Jurkat, Clone E6-1 (cell line): ENCODE measurements around the gene CLCN6. TPM values are rescaled to one million over a fixed set of nuclear protein-coding genes. Genes with fewer than 3 reads are reported as not detected.

ENCODE experiments used
- DNase-seq: peaks from one replicate; pipeline ENCODE4 v3.0.0-alpha.2; 2011; ENCODE audit warnings: low read depth, low spot score
- H3K4me3 ChIP-seq: 2 replicates; pipeline ENCODE4 v1.5.1; 2011; ENCODE audit warnings: mild to moderate bottlenecking, low read length, control low read depth, moderate library complexity
- polyA plus RNA-seq: library from polyadenylated mRNA; unstranded; fragments of >200 nt; gene quantifications from one replicate; pipeline ENCODE4 v1.2.1, GENCODE V29; 2012; ENCODE audit warnings: missing spikeins; ENCODE audit not compliant: insufficient read length, insufficient read depth

Gene CLCN6, protein sequence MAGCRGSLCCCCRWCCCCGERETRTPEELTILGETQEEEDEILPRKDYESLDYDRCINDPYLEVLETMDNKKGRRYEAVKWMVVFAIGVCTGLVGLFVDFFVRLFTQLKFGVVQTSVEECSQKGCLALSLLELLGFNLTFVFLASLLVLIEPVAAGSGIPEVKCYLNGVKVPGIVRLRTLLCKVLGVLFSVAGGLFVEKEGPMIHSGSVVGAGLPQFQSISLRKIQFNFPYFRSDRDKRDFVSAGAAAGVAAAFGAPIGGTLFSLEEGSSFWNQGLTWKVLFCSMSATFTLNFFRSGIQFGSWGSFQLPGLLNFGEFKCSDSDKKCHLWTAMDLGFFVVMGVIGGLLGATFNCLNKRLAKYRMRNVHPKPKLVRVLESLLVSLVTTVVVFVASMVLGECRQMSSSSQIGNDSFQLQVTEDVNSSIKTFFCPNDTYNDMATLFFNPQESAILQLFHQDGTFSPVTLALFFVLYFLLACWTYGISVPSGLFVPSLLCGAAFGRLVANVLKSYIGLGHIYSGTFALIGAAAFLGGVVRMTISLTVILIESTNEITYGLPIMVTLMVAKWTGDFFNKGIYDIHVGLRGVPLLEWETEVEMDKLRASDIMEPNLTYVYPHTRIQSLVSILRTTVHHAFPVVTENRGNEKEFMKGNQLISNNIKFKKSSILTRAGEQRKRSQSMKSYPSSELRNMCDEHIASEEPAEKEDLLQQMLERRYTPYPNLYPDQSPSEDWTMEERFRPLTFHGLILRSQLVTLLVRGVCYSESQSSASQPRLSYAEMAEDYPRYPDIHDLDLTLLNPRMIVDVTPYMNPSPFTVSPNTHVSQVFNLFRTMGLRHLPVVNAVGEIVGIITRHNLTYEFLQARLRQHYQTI
- polyA plus RNA-seq, result 10.8 TPM

DNA sequence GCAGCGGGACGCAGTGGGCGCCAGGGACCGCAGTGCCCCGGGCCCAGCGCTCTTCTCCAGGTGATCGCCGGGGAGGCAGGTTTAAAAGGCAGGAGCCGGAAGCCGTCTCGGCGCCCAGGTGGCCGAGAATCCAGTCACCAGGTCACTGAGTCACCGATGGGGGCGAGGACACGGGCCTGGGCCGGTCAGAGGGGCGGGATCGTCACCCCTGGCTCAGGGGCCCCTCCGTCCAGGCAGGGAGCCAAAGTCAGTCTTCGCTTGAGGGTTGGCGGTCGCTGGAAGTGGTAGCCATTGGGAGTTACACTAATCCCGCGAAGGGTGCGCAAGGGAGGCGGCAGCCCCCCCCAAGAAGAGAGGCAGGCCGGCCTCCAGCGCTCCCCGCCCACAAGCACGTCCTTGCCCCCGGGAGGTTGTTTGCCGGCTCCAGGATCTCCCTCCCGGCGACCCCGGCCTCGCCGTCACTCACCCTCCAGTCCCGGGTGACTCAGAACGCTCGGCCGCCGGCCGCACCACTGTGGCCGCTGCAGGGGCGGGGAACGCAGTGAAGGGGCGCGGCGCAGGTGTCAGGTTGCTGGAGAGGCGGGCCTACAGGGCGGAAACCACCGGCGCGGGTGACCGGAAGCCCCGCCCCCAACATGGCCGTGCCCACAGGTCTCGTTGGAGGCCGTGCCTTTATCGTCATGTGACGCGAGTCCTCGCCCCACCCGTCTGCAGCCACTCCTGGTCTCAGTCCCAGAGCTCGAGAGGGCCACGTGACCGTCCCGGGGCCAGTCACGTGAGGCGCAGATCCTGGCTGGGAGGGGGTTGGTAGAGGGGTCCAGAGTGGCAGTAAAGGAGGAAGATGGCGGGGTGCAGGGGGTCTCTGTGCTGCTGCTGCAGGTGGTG is at the start of gene CLCN6, which contains the start of gene MTHFR:
TSS of gene CLCN6 (plus strand) at position 770 of the 885 bp plus-strand sequence. CDS start at position 842, 72 bp downstream.
TSS of gene MTHFR (minus strand) at position 543 of the 885 bp plus-strand sequence. CDS start 2,848 bp downstream, outside the sequence.
- peak within 1 kb of the TSS; percentile 92 for H3K4me3 ChIP-seq
- DNase-seq, result peak; percentile 97

DNA sequence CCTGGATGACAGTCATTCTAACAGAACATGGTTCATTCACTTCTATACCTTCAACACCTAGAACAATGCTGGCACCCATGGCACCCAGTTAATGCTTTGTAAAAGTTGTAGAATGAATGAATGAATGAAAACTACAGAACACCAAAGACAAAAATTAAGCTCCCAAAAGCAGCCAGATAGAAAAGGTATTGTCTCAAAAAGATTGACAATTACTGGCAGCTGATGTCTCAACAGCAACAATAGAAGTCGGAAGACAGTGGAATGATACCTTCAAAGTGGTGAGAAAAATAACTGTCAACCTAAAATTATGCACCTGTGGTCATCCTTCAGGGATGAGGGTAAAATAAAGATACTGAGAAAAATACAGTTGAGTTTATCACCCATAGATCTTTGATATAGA is 48.9 kb upstream of the CLCN6 start:
- H3K4me3 ChIP-seq, result no peak overlapping the region
- DNase-seq, result no peak

DNA sequence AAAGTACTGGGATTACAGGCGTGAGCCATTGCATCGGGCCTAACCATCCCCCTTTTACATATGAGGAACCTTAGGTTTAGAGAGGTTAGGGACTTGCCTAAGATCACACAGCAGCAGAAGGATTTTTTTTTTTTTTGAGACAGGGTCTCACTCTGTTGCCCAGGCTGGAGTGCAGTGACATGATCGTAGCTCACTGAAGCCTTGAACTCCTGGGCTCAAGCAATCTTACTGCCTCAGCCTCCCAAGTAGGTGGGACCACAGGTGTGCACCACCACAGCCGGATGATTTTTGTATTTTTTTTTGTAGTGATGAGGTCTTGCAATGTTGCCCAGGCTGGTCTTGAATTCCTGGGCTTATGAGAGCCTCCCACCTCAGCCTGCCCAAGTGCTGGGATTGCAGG is 46.2 kb upstream of the CLCN6 start:
- no peak overlapping the region for H3K4me3 ChIP-seq
- DNase-seq, result no peak

DNA sequence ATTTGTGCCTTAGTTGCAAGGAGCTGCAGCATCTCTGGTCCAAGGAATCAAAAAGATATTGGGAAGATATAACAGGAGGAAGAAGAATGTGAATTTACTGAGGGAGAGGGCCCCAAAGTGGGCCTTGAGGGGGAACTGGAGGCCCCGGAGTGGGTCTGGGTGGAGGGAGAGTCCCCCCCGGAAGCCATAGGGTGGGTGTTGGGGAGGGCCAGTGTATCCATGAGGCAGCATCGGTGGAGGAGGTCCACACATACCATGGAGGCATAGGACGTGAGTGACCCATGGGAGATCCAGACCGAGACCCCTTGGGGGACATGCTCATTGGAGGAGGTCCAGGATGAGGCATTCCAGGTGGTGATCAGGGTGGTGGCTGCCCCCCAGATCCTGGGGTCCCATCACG is 44.7 kb upstream of the CLCN6 start:
- no peak for DNase-seq
- H3K4me3 ChIP-seq, result no peak overlapping the region

DNA sequence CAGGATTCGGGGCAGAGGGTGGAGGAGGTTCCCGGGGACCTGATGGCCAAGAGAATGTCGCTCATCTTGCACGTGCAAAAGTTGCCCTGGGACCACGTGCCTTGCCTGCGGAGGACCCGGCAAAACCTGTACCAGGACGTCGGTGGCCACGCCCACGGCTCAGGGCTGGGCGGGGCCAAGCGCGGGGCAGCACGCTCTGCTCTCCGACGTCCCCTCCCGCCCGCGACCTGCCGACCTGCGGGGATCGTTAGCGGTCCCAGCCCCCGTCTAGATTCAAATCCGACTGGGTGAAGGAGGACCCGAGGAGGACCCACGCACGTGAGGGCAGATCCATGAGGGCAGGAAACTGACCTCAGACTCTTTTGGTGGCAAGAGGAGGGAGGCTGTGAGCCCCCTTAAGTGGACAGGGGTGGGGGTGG is 44.0 kb upstream of the CLCN6 start, which contains the start of gene C1orf167:
TSS of gene C1orf167 (plus strand) at position 206 of the 419 bp plus-strand sequence. CDS start 2,208 bp downstream, outside the sequence.
- DNase-seq, result no peak
- no peak within 1 kb of the TSS for H3K4me3 ChIP-seq

DNA sequence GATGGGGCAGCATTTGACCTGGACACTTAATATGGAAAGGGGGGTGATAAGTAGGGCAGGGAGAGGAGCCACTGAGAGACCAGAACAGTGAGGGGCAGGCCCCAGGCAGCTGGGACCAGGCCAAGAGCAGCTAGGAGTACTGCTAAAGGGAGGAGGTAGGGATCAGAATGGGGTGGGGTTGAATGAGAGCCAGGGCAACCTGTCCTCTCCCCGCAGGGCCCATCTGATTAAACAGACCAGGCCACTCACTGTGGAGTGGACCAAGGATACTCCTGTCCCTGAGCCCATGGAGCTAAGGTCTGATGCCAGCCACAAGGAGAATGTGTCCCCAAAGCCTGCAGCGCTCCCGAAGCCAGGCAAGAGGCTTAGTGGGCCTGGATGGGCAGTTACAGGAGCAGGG is 41.9 kb upstream of the CLCN6 start:
- no peak for DNase-seq

DNA sequence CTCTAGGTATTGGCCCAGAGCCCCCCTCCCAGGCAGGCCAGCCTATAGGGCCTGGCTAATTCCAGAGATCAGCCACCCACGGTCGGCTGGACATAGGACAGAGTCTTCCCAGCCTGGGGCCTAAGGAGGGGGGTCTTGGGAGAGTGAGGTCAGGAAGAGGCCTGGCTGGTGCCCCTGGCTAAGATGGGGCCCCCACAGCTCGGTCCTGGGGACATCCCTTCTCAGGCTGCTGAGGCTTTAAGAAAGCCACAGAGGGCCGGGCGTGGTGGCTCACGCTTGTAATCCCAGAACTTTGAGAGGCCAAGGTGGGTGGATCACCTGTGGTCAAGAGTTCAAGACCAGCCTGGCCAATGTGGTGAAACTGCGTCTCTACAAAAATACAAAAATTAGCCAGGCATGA is 41.5 kb upstream of the CLCN6 start:
- DNase-seq, result no peak
- H3K4me3 ChIP-seq, result no peak overlapping the region

More for the DNA sequence above, 41.9 kb upstream of the CLCN6 start:
- H3K4me3 ChIP-seq, result no peak overlapping the region

DNA sequence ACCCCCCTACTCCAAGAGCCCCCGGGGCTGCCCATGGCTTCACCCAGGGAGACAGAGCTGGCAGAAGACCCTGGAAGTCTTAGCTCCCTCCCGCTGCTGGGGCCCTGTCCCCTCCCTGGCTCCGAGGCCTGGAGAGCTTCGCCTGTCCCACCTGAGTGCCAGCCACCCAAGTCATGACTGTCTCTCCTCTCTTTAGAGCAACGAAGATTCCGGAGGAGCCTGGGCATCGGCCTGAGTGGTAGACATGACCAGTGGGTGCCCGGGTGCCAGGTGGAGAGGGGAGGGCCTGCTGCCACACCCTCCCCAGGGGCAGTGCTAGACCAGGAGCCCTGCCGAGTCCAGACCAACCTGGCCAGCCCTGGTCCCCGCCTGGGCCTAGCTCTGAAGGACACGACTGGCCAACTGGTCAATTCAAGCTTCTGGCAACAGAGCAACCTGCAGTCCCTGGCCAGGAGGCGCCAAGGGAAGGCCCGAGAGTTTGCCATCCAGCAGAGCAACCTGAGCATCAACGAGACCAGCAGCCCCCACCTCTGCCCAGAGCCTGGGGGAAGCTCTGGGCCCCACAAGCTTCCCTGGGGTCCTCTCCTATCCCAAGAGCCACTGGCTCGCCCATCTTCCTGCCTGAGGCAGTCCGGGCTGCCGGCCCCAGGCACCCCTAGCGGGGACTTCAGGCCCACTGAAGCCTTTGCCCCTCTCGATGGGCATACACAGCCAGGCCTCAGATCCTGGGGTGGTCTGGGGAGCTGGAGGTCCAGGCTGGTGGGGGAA is 40.1 kb upstream of the CLCN6 start:
- H3K4me3 ChIP-seq, result no peak overlapping the region
- DNase-seq, result no peak

DNA sequence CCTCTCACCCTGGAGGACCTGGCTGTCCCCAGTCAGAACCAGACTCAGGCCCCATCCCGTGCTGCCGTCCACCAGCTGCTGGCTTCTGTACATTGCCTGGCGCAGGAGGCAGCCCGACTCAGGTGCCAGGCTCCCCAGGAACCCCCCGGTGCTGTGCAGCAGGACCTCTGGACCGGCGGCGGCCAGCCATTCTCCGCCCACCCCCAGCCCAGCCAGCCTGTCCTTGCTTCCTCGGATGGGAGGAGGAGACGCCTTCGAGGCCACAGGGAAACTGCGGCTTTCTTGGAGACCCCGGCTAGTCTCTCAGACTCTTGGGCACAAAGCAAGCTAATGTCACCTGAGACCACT is 39.6 kb upstream of the CLCN6 start:
- no peak for DNase-seq
- H3K4me3 ChIP-seq, result no peak overlapping the region

DNA sequence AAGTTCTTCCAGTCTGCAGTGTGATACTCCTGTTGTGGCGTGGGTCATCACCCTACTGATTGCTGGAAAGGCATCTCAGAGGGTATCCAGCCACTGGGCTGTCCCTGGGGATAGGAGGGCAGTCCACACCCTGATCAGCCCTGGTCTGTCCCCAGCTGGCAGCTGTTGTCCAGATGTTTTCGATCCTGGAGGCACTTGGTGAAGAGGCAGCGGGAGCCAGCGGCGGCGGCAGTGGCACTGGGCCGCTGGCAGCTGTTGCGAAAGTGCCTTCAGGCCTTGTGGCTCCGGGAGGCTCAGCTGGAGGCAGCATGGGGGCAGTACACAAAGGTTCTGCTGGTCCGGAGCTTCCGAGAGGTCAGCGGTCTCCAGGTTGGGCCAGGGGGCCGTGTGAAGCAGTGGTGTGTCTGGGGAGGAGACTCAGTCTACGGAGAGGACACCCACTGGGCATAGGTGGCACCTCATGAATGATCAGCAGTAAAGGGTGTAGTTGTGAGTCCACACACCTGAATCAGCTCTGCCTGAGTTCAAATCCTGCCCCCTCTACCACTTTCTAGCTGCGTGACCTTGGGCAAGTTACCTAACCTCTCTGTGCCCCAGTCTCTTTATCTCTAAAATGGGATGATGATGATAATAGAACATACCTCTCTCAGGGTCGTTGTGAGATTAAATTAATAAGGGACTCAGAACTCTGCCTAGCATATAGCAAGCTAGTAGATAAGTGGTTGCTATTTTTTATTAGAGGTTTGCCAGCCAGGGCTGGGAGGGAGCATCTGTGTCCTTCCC is 37.9 kb upstream of the CLCN6 start:
- H3K4me3 ChIP-seq, result no peak overlapping the region
- no peak for DNase-seq

DNA sequence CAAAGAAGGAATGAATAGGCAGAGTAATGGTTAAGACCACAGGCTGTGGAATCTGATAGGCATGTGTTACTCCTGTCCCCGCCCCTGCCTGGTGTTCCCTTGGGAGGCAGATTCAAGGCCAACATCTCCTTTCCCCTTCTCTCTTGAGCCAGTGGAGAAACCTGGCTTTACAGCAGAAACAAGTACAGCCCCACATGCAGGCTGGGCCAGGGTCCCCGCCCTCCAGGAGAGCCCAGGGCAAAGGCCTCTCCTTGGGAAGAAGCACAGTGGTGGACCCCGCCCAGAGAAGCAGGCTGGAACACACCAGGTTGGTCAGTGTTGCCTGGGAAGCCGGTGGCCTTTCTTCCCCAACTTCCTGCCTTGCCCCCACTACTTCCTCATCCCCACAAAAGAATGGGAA is 37.2 kb upstream of the CLCN6 start:
- no peak overlapping the region for H3K4me3 ChIP-seq

DNA sequence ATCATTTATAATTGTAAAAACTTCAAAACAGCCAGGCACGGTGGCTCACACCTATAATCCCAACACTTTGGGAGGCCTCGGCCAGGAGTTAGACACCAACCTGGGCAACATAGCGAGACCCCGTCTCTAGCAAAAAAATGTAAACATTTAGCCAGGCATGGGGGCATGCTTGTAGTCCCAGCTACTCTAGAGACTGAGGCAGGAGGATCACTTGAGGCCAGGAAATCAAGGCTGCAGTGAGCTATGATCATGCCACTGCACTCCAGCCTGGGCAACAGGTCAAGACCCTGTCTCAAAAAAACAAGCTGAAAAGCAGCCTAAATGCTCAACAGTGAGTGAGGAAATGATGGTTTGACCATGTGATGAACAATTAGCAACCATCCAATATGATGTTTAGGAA is 36.7 kb upstream of the CLCN6 start:
- no peak overlapping the region for H3K4me3 ChIP-seq
- DNase-seq, result no peak

More for the DNA sequence above, 37.2 kb upstream of the CLCN6 start:
- DNase-seq, result no peak

DNA sequence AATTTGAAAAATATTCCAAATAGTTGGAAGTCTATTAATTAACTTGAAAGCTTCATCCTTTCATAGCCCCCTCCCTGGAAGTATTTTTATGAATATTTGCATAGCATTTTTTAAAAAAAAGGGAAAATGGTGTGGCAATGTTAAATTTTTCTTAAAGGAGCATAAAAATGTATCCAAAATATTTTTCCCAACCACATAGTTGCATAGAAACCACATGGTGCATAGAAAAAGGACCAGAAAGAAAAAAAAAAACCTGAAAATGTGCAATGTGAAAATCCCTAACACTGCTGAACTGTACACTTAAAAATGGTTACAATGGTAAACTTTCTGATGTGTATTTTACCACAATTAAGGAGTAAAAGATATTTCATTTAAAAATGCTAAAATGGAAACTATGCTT is 36.0 kb upstream of the CLCN6 start:
- DNase-seq, result no peak
- H3K4me3 ChIP-seq, result no peak overlapping the region

DNA sequence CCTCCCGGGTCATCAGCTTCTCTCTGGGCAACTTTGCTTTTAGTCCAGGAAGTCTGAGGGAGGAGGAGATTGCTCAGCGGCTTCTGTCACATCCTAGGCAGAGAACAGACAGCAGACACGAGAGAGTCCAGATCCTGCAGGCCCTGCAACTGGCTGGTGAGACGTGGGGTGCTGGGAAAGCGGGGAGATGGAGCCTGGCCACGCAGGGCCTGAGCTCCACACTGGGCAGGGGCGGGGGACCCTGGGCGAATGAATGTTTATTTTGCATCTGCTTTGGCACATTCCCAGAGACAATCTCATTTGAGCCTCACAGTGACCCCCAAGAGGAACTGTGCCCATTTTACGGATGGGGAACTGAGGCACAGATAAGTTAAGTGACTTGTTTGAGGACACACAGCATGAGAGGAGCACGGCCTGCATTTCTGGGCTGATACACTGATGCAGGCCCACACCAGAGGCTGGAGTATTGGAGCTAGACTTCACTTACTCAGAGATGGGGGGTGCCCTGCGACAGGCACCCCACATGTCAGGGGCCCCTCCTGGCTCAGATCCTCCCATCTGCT is 34.4 kb upstream of the CLCN6 start:
- no peak overlapping the region for H3K4me3 ChIP-seq
- DNase-seq, result no peak

DNA sequence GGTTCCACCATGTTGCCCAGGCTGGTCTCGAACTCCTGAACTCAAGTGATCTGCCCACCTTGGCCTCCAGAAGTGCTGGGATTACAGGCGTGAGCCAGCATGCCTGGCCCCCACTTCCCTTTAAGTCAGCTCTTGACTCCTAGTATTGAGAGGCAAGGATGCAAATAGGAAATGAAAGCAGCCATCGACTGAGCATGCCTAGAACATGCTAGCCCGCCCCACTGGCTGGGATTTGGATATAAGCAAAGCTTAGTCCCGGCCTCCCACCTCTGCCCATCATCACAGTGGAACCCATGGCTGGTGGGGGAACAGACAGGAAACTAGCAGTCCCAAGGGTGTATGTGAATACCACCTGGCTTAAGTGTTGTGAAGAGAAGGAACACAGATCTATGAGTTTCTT is 33.5 kb upstream of the CLCN6 start:
- DNase-seq, result no peak
- H3K4me3 ChIP-seq, result no peak overlapping the region

DNA sequence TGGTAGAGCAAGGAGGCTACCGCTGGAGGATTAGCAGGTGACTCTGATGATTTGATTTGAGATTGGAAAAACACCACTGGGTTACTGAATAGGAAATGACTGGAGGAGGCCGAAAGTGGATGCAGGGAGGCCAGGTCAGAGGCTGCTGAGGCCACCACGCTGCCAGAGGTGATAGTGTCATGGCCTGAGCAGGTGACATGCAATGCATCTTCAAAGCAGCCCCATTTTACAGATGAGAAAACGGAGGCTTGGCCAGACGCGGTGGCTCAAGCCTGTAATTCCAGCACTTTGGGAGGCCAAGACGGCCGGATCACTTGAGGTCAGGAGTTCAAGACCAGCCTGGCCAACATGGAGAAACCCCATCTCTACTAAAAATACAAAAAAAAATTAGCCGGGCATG is 31.2 kb upstream of the CLCN6 start:
- H3K4me3 ChIP-seq, result no peak overlapping the region
- DNase-seq, result no peak

DNA sequence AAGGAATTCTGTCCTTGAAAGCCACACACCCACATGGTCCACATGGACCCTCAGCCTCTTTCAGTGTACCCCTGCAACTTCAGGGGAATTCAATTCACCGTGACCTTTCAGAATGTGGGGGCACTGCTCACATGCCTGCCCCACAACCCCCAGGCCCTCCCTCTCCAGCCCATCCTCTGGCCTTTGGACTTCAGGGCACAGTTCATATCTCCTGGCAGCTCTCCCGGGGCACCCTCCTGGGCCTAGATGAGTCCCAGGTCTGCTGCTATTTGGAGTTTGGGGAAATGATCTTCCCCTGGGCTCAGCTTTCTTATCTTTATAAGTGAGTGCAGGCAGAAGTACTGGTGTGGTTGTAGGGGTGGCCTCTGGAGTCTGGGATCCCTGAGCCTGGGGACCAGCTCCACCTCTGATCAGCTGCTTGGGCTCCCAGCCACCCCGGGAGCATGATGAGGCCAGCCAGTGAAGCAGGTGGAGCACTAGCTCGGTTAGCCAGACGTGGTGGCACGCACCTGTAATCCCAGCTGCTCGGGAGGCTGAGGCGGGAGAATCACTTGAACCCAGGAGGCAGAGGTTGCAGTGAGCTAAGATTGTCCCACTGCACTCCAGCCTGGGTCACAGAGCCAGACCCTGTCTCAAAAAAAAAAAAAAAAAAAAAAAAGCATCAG is 28.2 kb upstream of the CLCN6 start:
- no peak overlapping the region for H3K4me3 ChIP-seq
- no peak for DNase-seq
